Stimulated activated CD8-positive, alpha-beta memory T cell treated with anti-CD3 and anti-CD28 coated beads, Interleukin-4, amount 100 ng/mL, for 1 hour (primary cell): Measurements from ENCODE around the gene PBX4.
A peak's percentile ranks its signal among the peaks of the same experiment; 100 is the strongest.

ENCODE experiments used
- DNase-seq, 2 donors: peaks; one replicate each; pipeline ENCODE4 v3.0.0-alpha.2; 2020; ENCODE audit warnings: low read depth in 2 of 2, low spot score in 1 of 2

PBX4 gene

GRCh38 chr19:19527674-19528625, 90.5 kb downstream of the PBX4 start:
- no peak for DNase-seq

- DNase-seq: no peak
Observed at GRCh38 chr19:19527371-19527656, 91.2 kb downstream of the PBX4 start.

GRCh38 chr19:19526581-19527370, 91.7 kb downstream of the PBX4 start:
- DNase-seq: no peak

- no peak for DNase-seq
Observed at GRCh38 chr19:19525611-19526380, 92.7 kb downstream of the PBX4 start.

- no peak for DNase-seq
Observed at GRCh38 chr19:19524053-19524452, 94.4 kb downstream of the PBX4 start.

GRCh38 chr19:19523177-19523576, 95.3 kb downstream of the PBX4 start:
- DNase-seq: no peak

GRCh38 chr19:19520989-19521388, 97.5 kb downstream of the PBX4 start:
- DNase-seq: no peak

GRCh38 chr19:19517235-19517619, 101.3 kb downstream of the PBX4 start:
- no peak for DNase-seq

GRCh38 chr19:19515642-19516519, 102.6 kb downstream of the PBX4 start, which contains the start of gene NDUFA13:
TSS of gene NDUFA13 (plus strand) at chr19:19516225. CDS start at chr19:19516239, 14 bp downstream.
- DNase-seq: peak; percentile 85 to 89

- DNase-seq: no peak
Observed at GRCh38 chr19:19514881-19515641, 103.4 kb downstream of the PBX4 start, which contains the start of gene TSSK6. TSS of gene TSSK6 (minus strand) at chr19:19515548. CDS start at chr19:19515427, 121 bp downstream.

GRCh38 chr19:19514215-19514657, 104.3 kb downstream of the PBX4 start:
- no peak for DNase-seq

GRCh38 chr19:19513682-19514081, 104.8 kb downstream of the PBX4 start:
- no peak for DNase-seq
